B cell (primary cell): ENCODE results near the gene PLCB1. TPM values are rescaled to one million over a fixed set of nuclear protein-coding genes. Genes with fewer than 3 reads are reported as not detected.

Experiments
- ATAC-seq: fragments of 200-7000 bp; cut with Tn5 transposase; one replicate; pipeline ENCODE4 v1.10.0; 2021; ENCODE audit warnings: low read depth, mild to moderate bottlenecking, moderate number of reproducible peaks, moderate library complexity
- CTCF ChIA-PET: fragments of 350-600 bp; sonication (Branson Sonifier 250); formaldehyde crosslinking; loops from one replicate; lab custom pipeline; 2021; ENCODE audit warnings: antibody characterized with exemption, inconsistent platforms; lab: Charles Lee
- POLR2A ChIA-PET: fragments of 350-600 bp; sonication (Branson Sonifier 250); formaldehyde crosslinking; loops from one replicate; lab custom pipeline; 2021; ENCODE audit warnings: antibody characterized with exemption; lab: Charles Lee
- DNase-seq: peaks from one replicate; pipeline ENCODE4 v3.0.0; 2013
- H2AFZ ChIP-seq: 2 replicates; pipeline ENCODE4 v1.6.1; 2012; ENCODE audit warnings: mild to moderate bottlenecking, low read depth, low read length; ENCODE audit not compliant: insufficient read depth, poor library complexity, severe bottlenecking
- H3K27ac ChIP-seq, 2 donors: 1 replicate in 1 of 2; 2 replicates in 1 of 2; pipeline ENCODE4 v1.5.1; 2012 to 2013; ENCODE audit warnings: low read length in 2 of 2, mild to moderate bottlenecking in 2 of 2, moderate library complexity in 1 of 2
- H3K27me3 ChIP-seq, 4 experiments: fragments of 200-600 bp in 1 of 4; sonication (generic) in 1 of 4; replicated peaks in 1 of 4; 1 replicate in 2 of 4; 2 replicates in 2 of 4; pipeline versions ENCODE4 v1.6.1 to v1.7.0; 2013 to 2016; ENCODE audit warnings: low read length in 3 of 4, mild to moderate bottlenecking in 2 of 4, mixed read lengths in 1 of 4, moderate library complexity in 1 of 4; ENCODE audit not compliant: insufficient read depth in 4 of 4, control insufficient read depth in 3 of 4; ENCODE audit errors: control extremely low read depth in 1 of 4
- H3K36me3 ChIP-seq, 2 experiments: replicated peaks in 1 of 2; 1 replicate in 1 of 2; 2 replicates in 1 of 2; pipeline versions ENCODE4 v1.6.1 to v1.7.1; 2013; ENCODE audit warnings: low read length in 1 of 2; ENCODE audit not compliant: insufficient read depth in 2 of 2, control insufficient read depth in 1 of 2; ENCODE audit errors: control extremely low read depth in 1 of 2, extremely low read depth in 1 of 2
- H3K4me1 ChIP-seq, 2 donors: fragments of 200-600 bp in 1 of 2; sonication (generic) in 1 of 2; 1 replicate in 1 of 2; 2 replicates in 1 of 2; pipeline versions ENCODE4 v1.5.1 to v1.6.1; 2013 to 2017; ENCODE audit warnings: low read length in 2 of 2; ENCODE audit not compliant: control insufficient read depth in 2 of 2, insufficient read depth in 2 of 2
- H3K4me2 ChIP-seq: replicated peaks from 2 replicates; pipeline ENCODE3; 2012; ENCODE audit warnings: mild to moderate bottlenecking, low read depth, low read length; ENCODE audit not compliant: poor library complexity, severe bottlenecking
- H3K4me3 ChIP-seq, 5 experiments: fragments of 200-600 bp in 1 of 5; sonication (generic) in 1 of 5; 1 replicate in 3 of 5; 2 replicates in 2 of 5; pipeline versions ENCODE4 v1.5.1 to v1.7.0; 2011 to 2016; ENCODE audit warnings: low read length in 4 of 5, mild to moderate bottlenecking in 4 of 5, low read depth in 2 of 5, control low read depth in 1 of 5, moderate library complexity in 1 of 5; ENCODE audit not compliant: insufficient read depth in 1 of 5; ENCODE audit errors: control extremely low read depth in 1 of 5, extremely low read depth in 1 of 5
- H3K79me2 ChIP-seq: fragments of 200-600 bp; sonication (generic); one replicate; pipeline ENCODE4 v1.6.0; 2016; ENCODE audit warnings: low read length; ENCODE audit not compliant: control insufficient read depth, insufficient read depth
- H3K9ac ChIP-seq: fragments of 200-600 bp; sonication (generic); 2 replicates; pipeline ENCODE4 v1.6.1; 2017; ENCODE audit warnings: mild to moderate bottlenecking, low read length, moderate library complexity
- H3K9me3 ChIP-seq, 3 donors: one replicate each; pipeline versions ENCODE4 v1.6.1 to v1.7.1; 2013; ENCODE audit warnings: low read length in 2 of 3; ENCODE audit not compliant: control insufficient read depth in 2 of 3, insufficient read depth in 1 of 3; ENCODE audit errors: control extremely low read depth in 1 of 3
- H4K20me1 ChIP-seq: 2 replicates; pipeline ENCODE4 v1.6.0; 2012; ENCODE audit warnings: mild to moderate bottlenecking, low read length; ENCODE audit not compliant: insufficient read depth, control insufficient read depth, poor library complexity, severe bottlenecking
- H3K27ac Mint-ChIP-seq: one replicate; pipeline ENCODE4 v1.8.0; 2021; ENCODE audit warnings: mixed read lengths
- H3K27me3 Mint-ChIP-seq: one replicate; pipeline ENCODE4 v1.8.0; 2021; ENCODE audit warnings: mixed read lengths
- H3K4me1 Mint-ChIP-seq: one replicate; pipeline ENCODE4 v1.8.0; 2021; ENCODE audit warnings: mixed read lengths
- H3K4me3 Mint-ChIP-seq: one replicate; pipeline ENCODE4 v1.8.0; 2021; ENCODE audit warnings: mixed read lengths
- H3K9me3 Mint-ChIP-seq: one replicate; pipeline ENCODE4 v1.8.0; 2022; ENCODE audit warnings: mixed read lengths; ENCODE audit not compliant: insufficient read depth
- EZH2 ChIP-seq: IDR thresholded peaks from 2 replicates; pipeline ENCODE4 v1.6.1; 2012; ENCODE audit warnings: borderline replicate concordance, low read depth, mild to moderate bottlenecking, moderate library complexity, low read length; ENCODE audit not compliant: insufficient read depth, poor library complexity, severe bottlenecking
- WGBS: methylation state at CpG from one replicate; pipeline ENCODE4 v1.1.5; 2013; ENCODE audit warnings: missing lambda C conversion rate; ENCODE audit not compliant: insufficient coverage; 5-methylcytosine and 5-hydroxymethylcytosine counted together
- intact Hi-C: fragments of 100-400 bp; cut with micrococcal nuclease; formaldehyde crosslinking; loops from one replicate; pipeline ENCODE4 v1.10.0; 2022
- polyA plus RNA-seq: library from polyadenylated mRNA; depleted of rRNA; stranded (reverse); fragments of >200 nt; gene quantifications from 2 replicates; pipeline ENCODE4 v1.2.3, GENCODE V29; 2012
- total RNA-seq, 2 donors: library from RNA; stranded (reverse); fragments of 120-200 nt in 1 of 2; gene quantifications; 1 replicate in 1 of 2; 2 replicates in 1 of 2; pipeline versions ENCODE4 v1.2.3 to v1.2.4, GENCODE V29; 2013 to 2022
- TF ChIP-seq, protein P1 (sequence below): fragments of 200-600 bp; IDR thresholded peaks from one replicate; pipeline ENCODE4 v1.8.0; 2022; ENCODE audit warnings: antibody characterized with exemption, mild to moderate bottlenecking

Gene PLCB1
- total and polyA plus RNA-seq, 2 donors (not counting 1 experiment from before 2014, with no cell fraction given): 0.18 to 0.47 TPM

DNA sequence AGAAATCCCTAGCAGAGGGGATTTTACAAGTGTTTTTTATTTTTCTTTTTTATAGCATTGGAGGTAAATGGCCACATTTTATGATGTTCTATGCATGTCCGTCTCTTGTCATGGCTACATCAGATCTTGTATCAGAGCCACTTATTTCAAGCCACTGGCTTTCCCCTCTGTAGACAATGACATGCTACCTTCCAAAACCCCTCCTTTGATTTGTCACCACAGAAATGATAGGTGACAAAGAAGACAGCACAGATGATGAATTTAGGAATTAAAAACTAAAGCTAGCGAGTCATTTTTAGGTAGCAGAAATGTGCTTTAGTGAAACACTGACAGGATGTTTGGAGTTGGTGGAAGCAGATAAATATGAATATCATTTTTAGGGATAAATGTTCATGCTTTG is 20.8 kb downstream of the PLCB1 start:
- H3K36me3 ChIP-seq: no peaks in the 10 kb centered on the region
- no peak for TF ChIP-seq EZH2
- TF ChIP-seq, protein P1, sequence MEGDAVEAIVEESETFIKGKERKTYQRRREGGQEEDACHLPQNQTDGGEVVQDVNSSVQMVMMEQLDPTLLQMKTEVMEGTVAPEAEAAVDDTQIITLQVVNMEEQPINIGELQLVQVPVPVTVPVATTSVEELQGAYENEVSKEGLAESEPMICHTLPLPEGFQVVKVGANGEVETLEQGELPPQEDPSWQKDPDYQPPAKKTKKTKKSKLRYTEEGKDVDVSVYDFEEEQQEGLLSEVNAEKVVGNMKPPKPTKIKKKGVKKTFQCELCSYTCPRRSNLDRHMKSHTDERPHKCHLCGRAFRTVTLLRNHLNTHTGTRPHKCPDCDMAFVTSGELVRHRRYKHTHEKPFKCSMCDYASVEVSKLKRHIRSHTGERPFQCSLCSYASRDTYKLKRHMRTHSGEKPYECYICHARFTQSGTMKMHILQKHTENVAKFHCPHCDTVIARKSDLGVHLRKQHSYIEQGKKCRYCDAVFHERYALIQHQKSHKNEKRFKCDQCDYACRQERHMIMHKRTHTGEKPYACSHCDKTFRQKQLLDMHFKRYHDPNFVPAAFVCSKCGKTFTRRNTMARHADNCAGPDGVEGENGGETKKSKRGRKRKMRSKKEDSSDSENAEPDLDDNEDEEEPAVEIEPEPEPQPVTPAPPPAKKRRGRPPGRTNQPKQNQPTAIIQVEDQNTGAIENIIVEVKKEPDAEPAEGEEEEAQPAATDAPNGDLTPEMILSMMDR: no peak
- H3K9me3 Mint-ChIP-seq: no peaks in the 10 kb centered on the region
- no peaks in the 10 kb centered on the region for H3K4me1 ChIP-seq
- no peaks in the 10 kb centered on the region for H3K79me2 ChIP-seq
- no peaks in the 10 kb centered on the region for H4K20me1 ChIP-seq
- no peak overlapping the region for H3K4me3 ChIP-seq
- no peaks in the 10 kb centered on the region for H3K9me3 ChIP-seq
- DNase-seq (no peak), ATAC-seq (no peak)
- H3K27me3 Mint-ChIP-seq: no peaks in the 10 kb centered on the region
- no peak overlapping the region for H2AFZ ChIP-seq
- intact Hi-C loops: no loop called here
- no CpG with 5 or more reads among the region's 2 CpGs for WGBS
- no peaks in the 10 kb centered on the region for H3K27me3 ChIP-seq
- no peak overlapping the region for H3K27ac ChIP-seq
- ChIA-PET CTCF (no interaction called here), POLR2A (no interaction called here)
- H3K4me1 Mint-ChIP-seq: no peaks in the 10 kb centered on the region
- H3K9ac ChIP-seq: no peak overlapping the region
- H3K4me3 Mint-ChIP-seq: no peak overlapping the region
- H3K27ac Mint-ChIP-seq: no peak overlapping the region
- no peak overlapping the region for H3K4me2 ChIP-seq

DNA sequence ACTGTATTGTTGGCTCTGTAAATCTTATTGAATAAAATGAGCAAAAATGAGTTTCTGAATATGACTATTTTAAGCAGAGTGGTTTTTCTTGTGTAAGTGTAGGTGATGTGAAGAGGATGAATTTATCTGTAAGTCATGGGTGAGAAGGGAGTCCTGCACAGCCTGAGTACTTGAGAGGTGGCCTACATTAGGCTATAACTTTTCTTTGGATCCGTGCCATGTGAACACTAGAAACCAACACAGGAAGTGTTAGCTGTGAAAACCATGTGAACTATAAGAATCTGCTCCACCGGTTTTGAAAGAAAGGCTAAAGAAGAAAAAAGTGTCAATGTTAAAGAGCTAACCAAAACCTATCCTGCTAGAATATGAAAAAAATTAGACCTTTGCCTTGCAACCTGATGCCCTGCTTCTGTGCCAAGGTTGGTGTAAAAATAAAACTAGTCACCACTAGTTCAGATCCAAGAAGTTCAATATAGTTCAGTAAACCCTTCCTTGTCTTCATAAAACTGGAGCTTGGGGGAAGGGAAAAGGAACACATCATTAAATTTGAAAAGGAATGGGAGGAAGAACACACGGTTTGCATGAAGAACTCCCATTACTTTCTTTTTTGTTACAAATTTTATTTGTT is 21.3 kb downstream of the PLCB1 start:
- no peaks in the 10 kb centered on the region for H4K20me1 ChIP-seq
- Mint-ChIP-seq H3K4me3 (no peak overlapping the region), H3K27me3 (no peaks in the 10 kb centered on the region), H3K9me3 (no peaks in the 10 kb centered on the region), H3K27ac (no peak overlapping the region), H3K4me1 (no peaks in the 10 kb centered on the region)
- no peak overlapping the region for H2AFZ ChIP-seq
- intact Hi-C loops: no loop called here
- ChIA-PET POLR2A (no interaction called here), CTCF (no interaction called here)
- DNase-seq (no peak), ATAC-seq (no peak)
- TF ChIP-seq, protein P1: no peak
- no peak for TF ChIP-seq EZH2
- no peaks in the 10 kb centered on the region for H3K9me3 ChIP-seq
- no peaks in the 10 kb centered on the region for H3K4me1 ChIP-seq
- no peaks in the 10 kb centered on the region for H3K36me3 ChIP-seq
- no peak overlapping the region for H3K9ac ChIP-seq
- 0% methylated on average over 1 of the region's 3 CpGs for WGBS
- no peaks in the 10 kb centered on the region for H3K27me3 ChIP-seq
- H3K27ac ChIP-seq: no peak overlapping the region
- H3K79me2 ChIP-seq: no peaks in the 10 kb centered on the region
- H3K4me2 ChIP-seq: no peak overlapping the region
- no peak overlapping the region for H3K4me3 ChIP-seq
